GM12892 (cell line): ENCODE results near the gene STXBP4.

ENCODE experiments used
- POLR2AphosphoS5 ChIP-seq: IDR thresholded peaks from 2 replicates; pipeline ENCODE4 v1.6.1; 2011; ENCODE audit warnings: low read depth, low read length, control low read depth
- TAF1 ChIP-seq: IDR thresholded peaks from 2 replicates; pipeline ENCODE4 v1.6.1; 2011; ENCODE audit warnings: low read depth, mild to moderate bottlenecking, control low read depth, low read length, borderline replicate concordance

DNA sequence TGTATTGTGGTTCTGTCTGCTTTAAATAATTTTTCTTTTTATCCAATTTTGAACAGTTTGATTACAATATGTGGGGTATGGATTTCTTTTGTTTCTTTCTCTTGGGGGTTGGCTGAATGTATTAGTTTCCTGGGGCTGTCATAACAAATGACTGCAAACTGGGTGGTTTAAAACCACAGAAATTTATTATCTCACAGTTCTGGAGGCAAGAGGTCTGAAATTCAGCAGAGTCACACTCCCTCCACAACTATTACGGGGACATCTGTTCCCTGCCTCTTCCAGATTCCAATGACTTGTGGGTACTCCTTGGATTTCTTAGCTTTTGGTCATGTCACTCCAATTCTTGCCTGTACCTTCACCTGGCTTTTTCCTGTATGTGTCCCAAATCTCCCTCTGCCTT, 23.8 kb upstream of the STXBP4 start:
- no peak for TF ChIP-seq TAF1
- no peak for TF ChIP-seq POLR2AphosphoS5
